Measurements from ENCODE around the gene TCTN1.
"Not testable (repeated sequence)": the region's sequence is repeated elsewhere in the genome, so short reads cannot be mapped to it uniquely, and the experiment has no call there.

- not testable (repeated sequence) for TF ChIP-seq CTCF (IDR thresholded peaks at IDR 0.05; ENCODE audit: insufficient read depth, low read length, poor library complexity, severe bottlenecking); EZH2phosphoT487 (conservative IDR thresholded peaks at IDR 0.05; ENCODE audit: low read length)
Measured at GRCh38 chr12:110570798-110571197, 43.1 kb upstream of the TCTN1 start.
